ENCODE data around the gene TEX36.
"Not testable (repeated sequence)": the region's sequence is repeated elsewhere in the genome, so short reads cannot be mapped to it uniquely, and the experiment has no call there.

Gene TEX36

GRCh38 chr10:125620401-125620800, 62.6 kb downstream of the TEX36 start:
- TF ChIP-seq CTCF (IDR thresholded peaks at IDR 0.05; ENCODE audit: low read depth, low read length) = no peak
- DNase-seq (ENCODE audit: extremely low read depth, low read depth) = no peak

GRCh38 chr10:125613062-125613461, 69.9 kb downstream of the TEX36 start:
- not testable (repeated sequence) for DNase-seq (ENCODE audit: extremely low read depth, low read depth)

GRCh38 chr10:125611756-125612155, 71.2 kb downstream of the TEX36 start:
- TF ChIP-seq CTCF (IDR thresholded peaks at IDR 0.05; ENCODE audit: low read depth, low read length) = no peak
- no peak for DNase-seq (ENCODE audit: extremely low read depth, low read depth)

- TF ChIP-seq CTCF (IDR thresholded peaks at IDR 0.05; ENCODE audit: low read depth, low read length) = no peak
- no peak for DNase-seq (ENCODE audit: extremely low read depth, low read depth)
Measured at GRCh38 chr10:125611216-125611615, 71.7 kb downstream of the TEX36 start.

- DNase-seq (ENCODE audit: extremely low read depth, low read depth) = no peak
- no peak for TF ChIP-seq CTCF (IDR thresholded peaks at IDR 0.05; ENCODE audit: low read depth, low read length)
Measured at GRCh38 chr10:125609859-125610258, 73.1 kb downstream of the TEX36 start.

GRCh38 chr10:125608474-125608873, 74.5 kb downstream of the TEX36 start:
- DNase-seq (ENCODE audit: extremely low read depth, low read depth) = no peak
- TF ChIP-seq CTCF (IDR thresholded peaks at IDR 0.05; ENCODE audit: low read depth, low read length) = no peak

- TF ChIP-seq CTCF (IDR thresholded peaks at IDR 0.05; ENCODE audit: low read depth, low read length) = no peak
- no peak for DNase-seq (ENCODE audit: extremely low read depth, low read depth)
Measured at GRCh38 chr10:125607689-125608290, 75.2 kb downstream of the TEX36 start.

- no peak for TF ChIP-seq CTCF (IDR thresholded peaks at IDR 0.05; ENCODE audit: low read depth, low read length)
- no peak for DNase-seq (ENCODE audit: extremely low read depth, low read depth)
Measured at GRCh38 chr10:125606414-125607010, 76.5 kb downstream of the TEX36 start.

All from AG09319 (cell line).